Stimulated activated CD4-positive, alpha-beta T cell treated with anti-CD3 and anti-CD28 coated beads, Interleukin-1b, Interleukin-23, amount 100 ng/mL, for 4 hours (primary cell): Measurements from ENCODE around the gene CYP39A1.

Experiments
- DNase-seq, 2 donors: peaks; one replicate each; pipeline ENCODE4 v3.0.0-alpha.2; 2020; ENCODE audit warnings: low read depth in 2 of 2

The CYP39A1 gene

GRCh38 chr6:46511320-46511719, 141.3 kb downstream of the CYP39A1 start:
- no peak for DNase-seq

GRCh38 chr6:46510651-46511050, 142.0 kb downstream of the CYP39A1 start:
- DNase-seq = no peak

GRCh38 chr6:46509981-46510510, 142.6 kb downstream of the CYP39A1 start:
- no peak for DNase-seq

GRCh38 chr6:46509063-46509462, 143.6 kb downstream of the CYP39A1 start:
- DNase-seq = no peak

- DNase-seq = no peak
Measured at GRCh38 chr6:46507426-46507825, 145.2 kb downstream of the CYP39A1 start.

- no peak for DNase-seq
Measured at GRCh38 chr6:46505693-46506512, 146.7 kb downstream of the CYP39A1 start.

GRCh38 chr6:46504242-46504641, 148.4 kb downstream of the CYP39A1 start:
- DNase-seq = no peak

GRCh38 chr6:46502486-46503119, 150.0 kb downstream of the CYP39A1 start:
- no peak for DNase-seq

- no peak for DNase-seq
Measured at GRCh38 chr6:46501136-46502089, 151.2 kb downstream of the CYP39A1 start.

- DNase-seq = no peak
Measured at GRCh38 chr6:46500382-46500781, 152.2 kb downstream of the CYP39A1 start.
